Neutrophil (primary cell): ENCODE results near the gene SUSD2.
A peak's percentile ranks its signal among the peaks of the same experiment; 100 is the strongest.

Experiments used
- H3K27ac ChIP-seq: fragments of 200-600 bp; sonication (generic); 2 replicates; pipeline ENCODE4 v1.5.1; 2016; ENCODE audit warnings: mild to moderate bottlenecking, moderate library complexity
- H3K27me3 ChIP-seq: fragments of 200-600 bp; sonication (generic); 2 replicates; pipeline ENCODE4 v1.6.0; 2016; ENCODE audit warnings: mild to moderate bottlenecking
- H3K36me3 ChIP-seq: fragments of 200-600 bp; sonication (generic); 2 replicates; pipeline ENCODE4 v1.5.1; 2017
- H3K4me1 ChIP-seq, 2 experiments: fragments of 200-600 bp in 1 of 2; sonication (generic) in 1 of 2; 1 replicate in 1 of 2; 2 replicates in 1 of 2; pipeline versions ENCODE4 v1.5.1 to v1.6.1; 2013 to 2016; ENCODE audit warnings: low read depth in 1 of 2, low read length in 1 of 2, mild to moderate bottlenecking in 1 of 2, moderate library complexity in 1 of 2; ENCODE audit not compliant: control insufficient read depth in 1 of 2, insufficient read depth in 1 of 2
- H3K4me3 ChIP-seq, 2 experiments: fragments of 200-600 bp in 1 of 2; sonication (generic) in 1 of 2; 1 replicate in 1 of 2; 2 replicates in 1 of 2; pipeline ENCODE4 v1.5.1; 2013 to 2016; ENCODE audit warnings: low read depth in 1 of 2, low read length in 1 of 2, mild to moderate bottlenecking in 1 of 2, moderate library complexity in 1 of 2
- H3K9me3 ChIP-seq: fragments of 200-600 bp; sonication (generic); 2 replicates; pipeline ENCODE4 v1.5.1; 2016
- CTCF ChIP-seq: fragments of 200-600 bp; sonication (generic); IDR thresholded peaks from 2 replicates; pipeline ENCODE4 v1.5.1; 2016; ENCODE audit warnings: antibody characterized with exemption

Gene SUSD2

GRCh38 chr22:24138649-24139420 is 42.5 kb upstream of the SUSD2 start:
- no peak overlapping the region for H3K4me3 ChIP-seq
- no peaks in the 10 kb centered on the region for H3K27me3 ChIP-seq
- peaks cover 38% of the 10 kb centered on the region in 2 experiments for H3K4me1 ChIP-seq
- TF ChIP-seq CTCF, result no peak
- H3K27ac ChIP-seq, result no peak overlapping the region
- no peaks in the 10 kb centered on the region for H3K36me3 ChIP-seq
- H3K9me3 ChIP-seq, result no peaks in the 10 kb centered on the region

GRCh38 chr22:24140357-24140756 is 40.9 kb upstream of the SUSD2 start:
- no peak for TF ChIP-seq CTCF
- Histone ChIP-seq H3K27ac (peak overlapping the region; percentile 88), H3K4me1 (peaks cover 47 to 53% of the 10 kb centered on the region in 2 experiments), H3K4me3 (peak overlapping the region; percentile 35 to 37), H3K9me3 (no peaks in the 10 kb centered on the region), H3K36me3 (no peaks in the 10 kb centered on the region), H3K27me3 (no peaks in the 10 kb centered on the region)

- H3K27me3 ChIP-seq, result no peaks in the 10 kb centered on the region
- H3K4me3 ChIP-seq, result no peak overlapping the region
- H3K36me3 ChIP-seq, result no peaks in the 10 kb centered on the region
- H3K9me3 ChIP-seq, result no peaks in the 10 kb centered on the region
- peaks cover 59 to 66% of the 10 kb centered on the region in 2 experiments for H3K4me1 ChIP-seq
- peak overlapping the region; percentile 88 for H3K27ac ChIP-seq
- no peak for TF ChIP-seq CTCF
These were observed 39.7 kb upstream of the SUSD2 start for GRCh38 chr22:24141586-24141985.

GRCh38 chr22:24142241-24142640 is 39.0 kb upstream of the SUSD2 start:
- H3K27ac ChIP-seq, result peak overlapping the region; percentile 88

GRCh38 chr22:24142831-24143230 is 38.5 kb upstream of the SUSD2 start:
- H3K4me3 ChIP-seq, result no peak overlapping the region
- no peak for TF ChIP-seq CTCF
- peaks cover 71 to 78% of the 10 kb centered on the region in 2 experiments for H3K4me1 ChIP-seq
- no peaks in the 10 kb centered on the region for H3K36me3 ChIP-seq
- no peaks in the 10 kb centered on the region for H3K27me3 ChIP-seq
- H3K27ac ChIP-seq, result no peak overlapping the region
- no peaks in the 10 kb centered on the region for H3K9me3 ChIP-seq

More at GRCh38 chr22:24142241-24142640, 39.0 kb upstream of the SUSD2 start:
- Histone ChIP-seq H3K27me3 (no peaks in the 10 kb centered on the region), H3K4me3 (no peak overlapping the region), H3K4me1 (peaks cover 65 to 72% of the 10 kb centered on the region in 2 experiments), H3K9me3 (no peaks in the 10 kb centered on the region), H3K36me3 (no peaks in the 10 kb centered on the region)
- no peak for TF ChIP-seq CTCF
